IPS DF 19.7 (cell line): Measurements from ENCODE around the gene ACP1.

Experiments
- DNase-seq: peaks from one replicate; pipeline ENCODE4 v3.0.0-alpha.2; 2013; ENCODE audit warnings: low read depth, low spot score

The ACP1 gene

DNA sequence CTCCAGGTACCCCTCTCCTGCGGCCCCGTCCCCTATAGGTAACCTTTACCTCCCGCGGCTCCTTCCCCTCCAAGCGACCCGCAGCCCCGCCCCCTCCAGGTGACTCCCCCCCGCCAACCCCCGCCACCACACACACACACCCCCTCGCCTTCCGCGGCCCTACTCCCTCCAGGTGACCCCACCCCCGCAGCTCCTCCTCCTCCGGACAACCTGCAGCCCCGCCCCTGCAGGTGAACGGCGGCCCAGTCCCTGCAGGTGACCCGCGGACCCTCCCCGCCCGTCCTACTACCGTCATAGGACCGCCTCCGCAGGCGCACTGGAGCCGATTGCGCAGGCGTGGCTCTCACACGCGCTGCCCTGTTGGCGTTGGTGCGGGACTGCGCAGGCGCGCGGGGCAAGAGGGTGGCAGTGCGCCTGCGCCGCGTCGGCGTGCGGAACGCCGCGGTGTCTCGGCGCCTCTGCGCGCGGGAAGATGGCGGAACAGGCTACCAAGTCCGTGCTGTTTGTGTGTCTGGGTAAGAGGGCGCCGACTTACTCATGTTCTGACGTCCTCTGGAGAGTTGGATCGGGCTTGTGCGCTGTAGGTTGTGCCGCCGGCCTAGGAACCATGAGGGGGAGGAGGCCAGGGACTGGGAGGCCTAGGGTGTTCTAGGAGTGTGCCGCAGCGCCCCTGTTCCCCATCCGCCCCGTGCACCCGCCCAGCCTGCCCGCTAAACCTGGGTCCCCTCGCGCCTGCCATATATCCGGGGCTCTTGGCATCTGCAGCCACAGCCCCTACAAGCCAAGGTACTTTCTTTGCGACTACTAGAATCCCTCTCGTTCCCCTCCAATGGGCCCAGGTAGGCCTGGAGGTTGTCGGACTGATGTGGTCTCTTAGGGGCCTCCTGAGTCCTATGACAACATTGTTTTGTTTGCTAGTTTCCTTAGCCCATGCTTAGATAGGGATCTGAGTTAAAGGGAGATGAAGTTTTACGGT, at the start of gene ACP1:
TSS of gene ACP1 (plus strand) at position 455 of the 976 bp plus-strand sequence. CDS start at position 473, 18 bp downstream.
- peak; percentile 85 for DNase-seq

DNA sequence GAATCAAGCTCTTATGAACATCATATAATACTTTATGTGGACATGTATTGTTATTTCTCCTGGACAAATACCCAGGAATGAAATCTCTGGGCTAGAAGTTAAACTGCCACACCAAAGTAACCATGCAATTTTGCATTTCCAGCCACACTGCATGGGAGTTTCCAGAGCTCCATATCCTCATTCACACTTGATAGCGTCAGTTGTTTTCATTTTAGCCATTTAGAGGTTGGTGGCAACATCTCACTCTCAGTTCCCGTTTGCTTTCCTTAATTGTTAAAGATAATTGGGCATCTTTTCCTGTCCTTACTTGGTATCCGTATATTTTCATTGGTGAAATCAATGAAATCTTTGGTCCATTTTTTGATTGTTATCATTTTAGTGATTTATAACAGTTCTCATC, 48.7 kb upstream of the ACP1 start:
- no peak for DNase-seq

GRCh38 chr2:223451-223850, 41.3 kb upstream of the ACP1 start:
- no peak for DNase-seq

DNA sequence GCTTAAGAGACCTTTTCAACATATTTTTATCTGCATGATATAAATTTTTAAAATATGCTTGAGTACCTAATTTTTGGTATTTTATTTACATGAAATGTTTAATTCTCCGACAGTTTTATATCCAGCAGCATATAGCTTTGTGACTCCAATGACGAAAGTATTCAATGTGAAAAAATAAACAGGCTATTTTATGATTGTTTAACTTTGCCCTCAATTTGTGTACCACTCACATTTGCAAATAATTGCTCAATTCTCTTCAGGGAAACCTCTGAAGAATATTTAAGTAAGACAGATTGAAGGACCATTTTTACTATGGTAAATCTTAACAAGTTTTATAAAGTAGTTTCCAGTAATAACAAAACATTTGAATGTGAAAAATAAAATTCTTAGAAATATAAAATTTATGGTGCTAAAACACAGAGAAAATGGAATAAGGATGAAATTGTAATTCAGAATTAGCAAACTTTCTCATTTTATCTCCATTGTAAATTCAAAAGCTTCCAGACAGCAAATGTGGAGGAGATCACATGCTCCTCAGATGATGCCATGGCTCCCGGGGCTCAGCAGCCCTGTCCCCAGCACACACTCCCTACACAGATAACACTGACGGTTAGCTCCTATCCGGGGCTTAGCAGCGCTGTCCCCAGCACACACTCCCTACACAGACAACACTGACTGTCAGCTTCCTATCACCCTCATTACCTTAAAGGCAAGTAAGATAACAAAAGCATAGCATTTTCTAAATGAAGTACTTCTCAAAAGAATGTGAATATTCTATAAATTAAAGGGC, 40.6 kb upstream of the ACP1 start:
- no peak for DNase-seq

GRCh38 chr2:228115-228514, 36.6 kb upstream of the ACP1 start:
- DNase-seq: no peak

DNA sequence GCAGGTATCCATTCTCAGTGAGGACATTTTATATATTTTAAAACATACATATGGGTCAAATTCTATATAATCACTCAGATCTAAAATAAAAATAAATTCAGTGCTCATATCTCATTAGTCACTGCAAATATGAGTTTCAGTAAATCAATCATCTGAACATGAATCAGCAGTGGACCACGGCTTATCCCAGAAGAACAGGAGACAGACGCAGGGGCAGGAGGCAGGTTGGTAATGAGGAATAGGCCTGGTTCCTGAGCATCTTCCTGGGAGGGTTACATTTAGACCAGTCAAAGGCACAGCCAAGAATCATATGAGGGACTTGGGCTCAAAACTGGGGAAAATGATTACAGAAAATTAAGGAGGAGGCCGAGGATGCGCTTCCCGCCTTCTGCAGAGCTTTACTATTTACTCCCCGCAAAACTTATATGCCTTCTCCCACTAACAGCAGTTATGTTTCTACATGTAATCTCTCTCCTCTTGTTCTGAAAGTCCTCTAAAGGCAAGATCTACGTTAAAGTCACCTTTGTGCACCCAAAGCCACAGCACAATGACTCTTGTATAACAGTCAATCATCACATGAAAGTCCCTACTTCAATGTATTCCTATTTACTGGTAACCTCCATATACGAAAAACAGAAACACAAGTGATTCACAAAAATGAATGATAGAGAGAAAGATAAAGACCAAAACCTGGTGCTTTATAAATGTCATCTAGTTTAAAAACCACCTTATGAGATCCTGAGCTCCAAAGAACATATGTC, 36.0 kb upstream of the ACP1 start:
- no peak for DNase-seq

DNA sequence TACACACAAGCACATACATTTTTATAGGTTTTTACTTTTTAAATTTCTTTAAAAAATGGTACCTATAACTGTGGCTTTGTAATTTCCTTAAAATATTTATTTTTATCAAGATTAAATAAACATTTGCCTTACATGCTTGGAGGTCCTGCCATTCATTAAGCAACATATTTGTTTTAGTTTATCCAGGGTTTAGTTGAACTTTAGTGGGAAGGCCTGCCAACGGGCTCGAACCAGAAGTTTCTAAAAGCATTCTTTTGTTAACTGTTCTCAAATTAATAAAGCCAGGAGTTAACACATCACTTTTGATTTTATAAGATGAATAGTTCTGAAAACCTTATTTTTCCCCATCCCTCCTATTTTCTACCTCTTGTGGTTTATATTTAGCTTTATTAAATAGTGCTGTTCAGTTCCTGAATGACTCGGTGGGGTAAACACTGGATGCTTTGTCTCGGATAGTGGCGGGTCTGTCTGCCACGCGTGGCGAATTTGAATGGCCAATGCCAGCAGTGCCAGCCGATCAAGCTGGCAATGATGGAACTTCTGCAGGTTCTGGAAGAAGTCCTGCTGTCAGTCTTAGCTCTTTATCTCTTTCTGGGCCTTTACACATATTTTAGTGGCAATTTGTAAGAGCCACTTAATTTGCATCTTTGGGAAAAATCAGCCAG, 33.1 kb upstream of the ACP1 start:
- DNase-seq: no peak

GRCh38 chr2:233030-233429, 31.7 kb upstream of the ACP1 start:
- peak; percentile 65 for DNase-seq

- no peak for DNase-seq
Measured at GRCh38 chr2:234421-234820, 30.3 kb upstream of the ACP1 start.

DNA sequence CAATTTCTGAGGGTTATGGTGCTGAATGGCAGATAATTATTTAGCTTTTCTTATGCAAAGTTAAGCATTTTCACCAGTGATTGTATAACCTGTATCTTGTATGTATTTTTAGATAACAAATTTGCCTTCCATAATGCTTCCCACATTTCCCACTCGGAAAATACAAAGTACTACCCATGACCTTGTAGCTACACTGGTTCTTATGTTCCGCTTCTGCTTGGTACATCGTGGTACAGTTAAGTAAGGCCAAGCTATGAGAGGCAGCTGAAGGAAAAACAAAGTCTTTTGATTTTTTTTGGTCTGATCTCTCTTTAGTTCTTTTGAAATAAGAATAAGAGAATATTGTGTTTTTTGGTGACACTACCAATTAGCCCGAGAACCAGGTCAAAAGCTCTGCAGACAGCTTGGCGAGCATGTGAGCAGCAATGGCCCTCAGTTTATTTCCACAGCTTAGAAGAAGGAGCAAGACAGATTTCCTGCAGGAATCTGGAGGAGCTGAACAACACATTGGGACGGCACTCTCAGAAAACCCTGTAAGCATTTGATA, 27.7 kb upstream of the ACP1 start:
- DNase-seq: no peak

DNA sequence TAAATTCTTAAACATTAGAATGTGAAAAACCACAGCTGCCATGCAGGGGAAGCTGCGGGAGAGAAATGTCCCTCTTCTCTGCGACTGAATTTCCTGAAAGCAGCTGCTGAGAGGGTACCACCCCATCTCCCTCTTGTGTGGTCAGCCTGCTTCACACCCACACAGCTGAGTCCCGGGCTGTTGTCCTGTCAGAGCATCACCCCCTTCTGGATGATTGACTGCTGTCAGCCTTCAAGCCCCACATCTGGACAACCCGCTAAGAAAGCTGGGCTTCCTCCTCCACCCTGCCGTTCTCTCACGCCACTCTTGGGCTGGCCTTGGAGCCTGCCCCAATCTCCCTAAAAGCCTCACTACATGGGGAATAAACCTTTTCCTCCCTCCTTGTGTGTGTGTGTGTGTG, 26.9 kb upstream of the ACP1 start:
- DNase-seq: no peak

GRCh38 chr2:238431-238830, 26.3 kb upstream of the ACP1 start:
- no peak for DNase-seq

GRCh38 chr2:238869-239268, 25.9 kb upstream of the ACP1 start:
- DNase-seq: no peak

- no peak for DNase-seq
Measured at GRCh38 chr2:244547-244946, 20.2 kb upstream of the ACP1 start.

- DNase-seq: no peak
Measured at GRCh38 chr2:246489-247144, 18.1 kb upstream of the ACP1 start.

GRCh38 chr2:248724-249123, 16.0 kb upstream of the ACP1 start:
- no peak for DNase-seq

DNA sequence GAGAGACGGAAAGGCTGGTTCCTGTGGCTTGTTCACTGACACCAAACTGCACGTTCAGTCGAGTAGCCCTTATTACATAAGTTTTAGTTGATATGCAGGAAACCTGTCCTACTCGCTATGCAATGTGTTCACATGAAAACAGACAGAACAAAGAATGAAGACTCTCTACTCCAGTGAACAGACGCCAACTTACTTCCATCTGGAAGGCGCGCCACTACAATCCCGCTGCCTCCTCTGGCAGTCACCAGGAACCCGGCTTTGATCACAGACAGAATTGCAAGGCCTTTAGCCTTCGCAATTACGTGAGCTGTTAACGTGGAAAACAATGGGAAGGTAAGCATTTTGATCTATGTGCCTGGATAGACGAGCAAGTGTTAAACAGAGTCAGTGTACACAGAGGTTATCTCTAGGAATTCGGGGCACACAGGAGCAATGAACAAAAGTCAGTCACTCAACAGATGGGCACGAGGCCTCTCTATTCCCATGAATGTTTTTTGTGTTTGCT, 15.2 kb upstream of the ACP1 start:
- DNase-seq: no peak

DNA sequence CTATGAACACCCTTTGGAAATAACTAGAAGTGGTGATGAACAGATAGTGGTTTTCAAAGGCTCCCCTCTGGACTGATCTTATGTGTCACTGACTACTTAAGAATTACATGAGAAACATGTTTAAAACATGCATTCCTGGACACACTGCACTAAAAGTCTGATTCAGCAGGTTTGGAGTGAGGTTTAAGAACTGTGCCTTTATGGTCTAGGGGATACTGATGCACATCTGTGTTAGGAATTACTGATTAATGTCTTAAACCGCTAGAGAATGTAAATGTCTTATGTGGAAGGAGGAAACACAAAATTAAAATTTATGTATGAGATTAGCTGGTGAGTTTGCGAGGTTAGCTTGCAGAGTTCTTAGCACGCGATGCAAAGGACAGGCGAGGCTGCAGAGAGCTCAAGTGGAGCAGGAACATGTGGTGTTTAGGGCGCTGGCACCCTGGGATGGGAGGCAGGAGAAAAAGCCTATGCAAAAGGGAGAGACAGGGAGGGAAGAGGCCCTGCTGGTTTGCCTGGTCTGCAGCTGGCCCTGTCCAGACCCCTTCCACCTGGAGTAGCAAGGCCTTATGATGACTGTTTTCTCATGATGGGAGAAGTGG, 12.6 kb upstream of the ACP1 start:
- DNase-seq: no peak

- no peak for DNase-seq
Measured at GRCh38 chr2:253202-253638, 11.5 kb upstream of the ACP1 start.

GRCh38 chr2:254241-254640, 10.5 kb upstream of the ACP1 start:
- no peak for DNase-seq
